SK-N-SH (cell line): ENCODE data around the gene MGAT5. TPM values are rescaled to one million over a fixed set of nuclear protein-coding genes. Genes with fewer than 3 reads are reported as not detected.

Experiments used
- CTCF ChIA-PET: fragments of 300-600, 350-600 bp; formaldehyde crosslinking; extraction: SDS; loops from one replicate; lab custom pipeline; 2021; lab: Yijun Ruan, JAX
- POLR2A ChIA-PET: fragments of 350-600 bp; sonication (Branson Sonifier 250); formaldehyde crosslinking; extraction: SDS; loops from one replicate; lab custom pipeline; 2020; ENCODE audit warnings: antibody characterized with exemption, inconsistent platforms; lab: Yijun Ruan, JAX
- DNase-seq: peaks from one replicate; pipeline ENCODE4 v3.0.0; 2012
- H2AFZ ChIP-seq: fragments of 200-600 bp; sonication (generic); 2 replicates; pipeline ENCODE4 v1.8.1; 2016; ENCODE audit warnings: antibody characterized with exemption, mild to moderate bottlenecking, low read depth
- H3F3A ChIP-seq: fragments of 200-600 bp; sonication (generic); replicated peaks from 2 replicates; pipeline ENCODE3; 2016; ENCODE audit warnings: antibody characterized with exemption, mild to moderate bottlenecking; ENCODE audit not compliant: insufficient read depth
- H3K27ac ChIP-seq, 2 experiments: fragments of 200-500 bp in 1 of 2; fragments of 200-600 bp in 1 of 2; sonication (Bioruptor generic) in 1 of 2; sonication (generic), shearing (Covaris generic) in 1 of 2; 2 replicates each; pipeline versions ENCODE4 v1.5.1 to v1.6.1; 2014 to 2016; ENCODE audit warnings: low read depth in 2 of 2, inconsistent platforms in 1 of 2, low read length in 1 of 2, mild to moderate bottlenecking in 1 of 2, mixed read lengths in 1 of 2
- H3K27me3 ChIP-seq: fragments of 200-600 bp; sonication (generic), shearing (Covaris generic); 2 replicates; pipeline ENCODE4 v1.6.1; 2016; ENCODE audit warnings: mixed run types; ENCODE audit not compliant: insufficient read depth
- H3K36me3 ChIP-seq, 2 experiments: fragments of 200-500 bp in 1 of 2; fragments of 200-600 bp in 1 of 2; sonication (Bioruptor generic) in 1 of 2; sonication (generic) in 1 of 2; replicated peaks in 1 of 2; 2 replicates each; pipeline versions ENCODE3 to v1.5.1; 2014 to 2016; ENCODE audit warnings: low read length in 1 of 2, mild to moderate bottlenecking in 1 of 2; ENCODE audit not compliant: insufficient read depth in 2 of 2, control insufficient read depth in 1 of 2
- H3K4me1 ChIP-seq, 2 experiments: fragments of 200-500 bp in 1 of 2; fragments of 200-600 bp in 1 of 2; sonication (Bioruptor generic) in 1 of 2; sonication (generic), shearing (Covaris generic) in 1 of 2; 2 replicates each; pipeline versions ENCODE4 v1.5.1 to v1.6.1; 2014 to 2016; ENCODE audit warnings: low read depth in 1 of 2, low read length in 1 of 2, mixed run types in 1 of 2; ENCODE audit not compliant: insufficient read depth in 2 of 2, control insufficient read depth in 1 of 2
- H3K4me2 ChIP-seq: fragments of 200-600 bp; sonication (generic), shearing (Covaris generic); 2 replicates; pipeline ENCODE4 v1.6.1; 2017; ENCODE audit warnings: mixed run types
- H3K4me3 ChIP-seq, 2 experiments: fragments of 200-500 bp in 1 of 2; fragments of 200-600 bp in 1 of 2; sonication (Bioruptor generic) in 1 of 2; sonication (generic), shearing (Covaris generic) in 1 of 2; 2 replicates each; pipeline versions ENCODE4 v1.5.1 to v1.8.1; 2014 to 2016; ENCODE audit warnings: low read depth in 2 of 2, inconsistent platforms in 1 of 2, low read length in 1 of 2, mild to moderate bottlenecking in 1 of 2, mixed read lengths in 1 of 2, moderate library complexity in 1 of 2
- H3K79me2 ChIP-seq: fragments of 200-600 bp; sonication (generic); 2 replicates; pipeline ENCODE4 v1.8.1; 2017; ENCODE audit warnings: mild to moderate bottlenecking; ENCODE audit not compliant: insufficient read depth
- H3K9ac ChIP-seq: fragments of 200-600 bp; sonication (generic); 2 replicates; pipeline ENCODE4 v1.6.1; 2017; ENCODE audit warnings: mixed run types
- H3K9me2 ChIP-seq: fragments of 200-600 bp; sonication (generic); 2 replicates; pipeline ENCODE4 v1.6.1; 2017; ENCODE audit warnings: mixed run types
- H3K9me3 ChIP-seq: fragments of 200-600 bp; sonication (generic); 2 replicates; pipeline ENCODE4 v1.6.1; 2017; ENCODE audit warnings: mixed run types, mild to moderate bottlenecking, moderate library complexity
- H4K20me1 ChIP-seq: fragments of 200-600 bp; sonication (generic); 2 replicates; pipeline ENCODE4 v1.6.1; 2017; ENCODE audit warnings: mild to moderate bottlenecking, mixed run types; ENCODE audit not compliant: insufficient read depth
- CHD2 ChIP-seq: fragments of 150-350 bp; IDR thresholded peaks from 2 replicates; pipeline ENCODE4 v1.6.1; 2018; ENCODE audit warnings: low read length; ENCODE audit not compliant: partially characterized antibody
- ELF1 ChIP-seq: IDR thresholded peaks from 2 replicates; pipeline ENCODE4 v1.4.0; 2012
- EP300 ChIP-seq, 2 experiments: IDR thresholded peaks; 2 replicates each; pipeline versions ENCODE4 v1.4.0 to v1.6.1; 2012; ENCODE audit warnings: borderline replicate concordance in 1 of 2, low read depth in 1 of 2, low read length in 1 of 2
- FOSL2 ChIP-seq: IDR thresholded peaks from 2 replicates; pipeline ENCODE4 v1.4.0; 2012; ENCODE audit warnings: low read depth, mild to moderate bottlenecking, moderate library complexity, borderline replicate concordance
- GATA2 ChIP-seq: sonication (generic); formaldehyde crosslinking; IDR thresholded peaks from 2 replicates; pipeline ENCODE4 v1.5.0; 2020; ENCODE audit warnings: mild to moderate bottlenecking, missing genetic modification reagents
- MXI1 ChIP-seq: IDR thresholded peaks from 2 replicates; pipeline ENCODE4 v1.6.1; 2012; ENCODE audit warnings: mild to moderate bottlenecking, low read depth, low read length, improper control_type of control experiment
- RAD21 ChIP-seq: IDR thresholded peaks from 2 replicates; pipeline ENCODE4 v1.6.1; 2012; ENCODE audit warnings: mild to moderate bottlenecking, low read length
- RCOR1 ChIP-seq: fragments of 150-350 bp; IDR thresholded peaks from 2 replicates; pipeline ENCODE4 v1.6.1; 2017; ENCODE audit warnings: antibody characterized with exemption, low read length
- YY1 ChIP-seq: IDR thresholded peaks from 2 replicates; pipeline ENCODE4 v1.4.0; 2012; ENCODE audit warnings: low read depth, mild to moderate bottlenecking
- ZBTB33 ChIP-seq: IDR thresholded peaks from 2 replicates; pipeline ENCODE4 v1.4.0; 2012; ENCODE audit warnings: low read depth, borderline replicate concordance
- WGBS: methylation state at CpG from one replicate; pipeline ENCODE4 v1.1.6; 2017; ENCODE audit warnings: low lambda C conversion rate; 5-methylcytosine and 5-hydroxymethylcytosine counted together
- polyA plus RNA-seq, 3 experiments: library from polyadenylated mRNA; depleted of rRNA; stranded (reverse); fragments of >200 nt; gene quantifications; 2 replicates each; pipeline ENCODE4 v1.2.3, GENCODE V29; 2012
- TF ChIP-seq, protein P1 (sequence below): fragments of 150-350 bp; IDR thresholded peaks from 2 replicates; pipeline ENCODE4 v1.6.1; 2016; ENCODE audit warnings: mild to moderate bottlenecking, low read depth, low read length
- TF ChIP-seq, protein P2 (sequence below): fragments of 150-350 bp; IDR thresholded peaks from 2 replicates; pipeline ENCODE4 v1.6.1; 2017; ENCODE audit warnings: antibody characterized with exemption, low read length, low read depth, borderline replicate concordance

The MGAT5 gene
- polyA plus RNA-seq, 1 of the 3 experiments (the other 2 are of a cell fraction): 18.2 TPM

GRCh38 chr2:134314681-134315368 lies 61.0 kb downstream of the MGAT5 start:
- CTCF ChIA-PET: interaction anchor here (0.6 to 2.3 kb wide), 6 partner anchors 20 to 97 kb away, joined by 3 to 10 read pairs (median 4); no protein-coding TSS in a partner anchor
- Histone ChIP-seq H3K79me2 (no peaks in the 10 kb centered on the region), H4K20me1 (no peaks in the 10 kb centered on the region), H3K4me3 (no peak overlapping the region), H3K4me1 (peaks cover 0 to 38% of the 10 kb centered on the region in 2 experiments; a peak in 2 of 4 replicates), H3K36me3 (peaks cover 0 to 7% of the 10 kb centered on the region in 2 experiments), H3K27me3 (no peaks in the 10 kb centered on the region), H3K9ac (no peak overlapping the region), H3K9me3 (no peaks in the 10 kb centered on the region), H2AFZ (no peak overlapping the region)
- WGBS: 79% methylated on average over 5 of the region's 5 CpGs
- TF ChIP-seq MXI1: 0 out of 2 replicates have a peak, but pooled peaks have one; percentile 19
- TF ChIP-seq, protein P1, sequence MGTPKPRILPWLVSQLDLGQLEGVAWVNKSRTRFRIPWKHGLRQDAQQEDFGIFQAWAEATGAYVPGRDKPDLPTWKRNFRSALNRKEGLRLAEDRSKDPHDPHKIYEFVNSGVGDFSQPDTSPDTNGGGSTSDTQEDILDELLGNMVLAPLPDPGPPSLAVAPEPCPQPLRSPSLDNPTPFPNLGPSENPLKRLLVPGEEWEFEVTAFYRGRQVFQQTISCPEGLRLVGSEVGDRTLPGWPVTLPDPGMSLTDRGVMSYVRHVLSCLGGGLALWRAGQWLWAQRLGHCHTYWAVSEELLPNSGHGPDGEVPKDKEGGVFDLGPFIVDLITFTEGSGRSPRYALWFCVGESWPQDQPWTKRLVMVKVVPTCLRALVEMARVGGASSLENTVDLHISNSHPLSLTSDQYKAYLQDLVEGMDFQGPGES: no peak
- TF ChIP-seq, all 33 proteins: peak for 1
- Histone ChIP-seq H3K4me2 (no peak overlapping the region), H3F3A (no peaks in the 10 kb centered on the region), H3K9me2 (no peaks in the 10 kb centered on the region), H3K27ac (peak overlapping the region in 1 of 2 experiments; percentile 81; a peak in 2 of 4 replicates)
- DNase-seq: no peak
- POLR2A ChIA-PET: no interaction called here

DNA sequence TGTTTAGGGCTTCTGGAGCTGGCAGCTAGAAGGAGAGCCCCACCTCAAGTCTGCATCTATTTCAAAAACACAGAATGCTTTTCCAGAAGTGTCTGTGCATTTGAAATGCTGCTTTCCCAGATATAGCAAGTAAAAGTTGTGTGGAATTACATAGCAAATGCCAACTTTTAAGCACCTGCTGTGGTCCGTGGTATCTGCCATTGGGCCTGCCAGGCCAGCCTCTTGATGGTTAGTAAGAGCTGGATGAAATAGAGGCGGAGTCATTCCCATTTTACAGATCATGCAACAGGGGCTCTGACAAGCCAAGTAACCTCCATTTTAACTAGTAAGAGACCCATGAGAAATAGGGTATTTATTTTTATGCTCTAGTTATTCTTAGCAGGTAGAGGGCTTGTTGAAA lies 61.6 kb downstream of the MGAT5 start:
- CTCF ChIA-PET: interaction anchor here (1.3 kb wide), 1 partner anchor 60 kb away, joined by 4 read pairs; no protein-coding TSS in a partner anchor
- Histone ChIP-seq H3K36me3 (peaks cover 0 to 7% of the 10 kb centered on the region in 2 experiments), H3K9ac (no peak overlapping the region)
- TF ChIP-seq CHD2: no peak
- no peak for TF ChIP-seq RAD21
- no peak for TF ChIP-seq YY1
- TF ChIP-seq ELF1: no peak
- TF ChIP-seq EP300 (IDR thresholded peaks at IDR 0.05; ENCODE audit: borderline replicate concordance in 1 of 2, low read depth in 1 of 2, low read length in 1 of 2): no peak
- TF ChIP-seq RCOR1: no peak
- TF ChIP-seq GATA2: no peak
- no peak for TF ChIP-seq ZBTB33
- TF ChIP-seq FOSL2: no peak
- TF ChIP-seq, protein P2, sequence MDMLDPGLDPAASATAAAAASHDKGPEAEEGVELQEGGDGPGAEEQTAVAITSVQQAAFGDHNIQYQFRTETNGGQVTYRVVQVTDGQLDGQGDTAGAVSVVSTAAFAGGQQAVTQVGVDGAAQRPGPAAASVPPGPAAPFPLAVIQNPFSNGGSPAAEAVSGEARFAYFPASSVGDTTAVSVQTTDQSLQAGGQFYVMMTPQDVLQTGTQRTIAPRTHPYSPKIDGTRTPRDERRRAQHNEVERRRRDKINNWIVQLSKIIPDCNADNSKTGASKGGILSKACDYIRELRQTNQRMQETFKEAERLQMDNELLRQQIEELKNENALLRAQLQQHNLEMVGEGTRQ: no peak
- TF ChIP-seq, all 33 proteins: peak for 0
- no peak overlapping the region for H2AFZ ChIP-seq
- 94% methylated on average over 2 of the region's 2 CpGs for WGBS
- peaks cover 0 to 36% of the 10 kb centered on the region in 2 experiments; a peak in 2 of 4 replicates for H3K4me1 ChIP-seq
- no peaks in the 10 kb centered on the region for H3F3A ChIP-seq
- H3K27ac ChIP-seq: no peak overlapping the region; a peak in 1 of 4 replicates
- no peaks in the 10 kb centered on the region for H3K9me3 ChIP-seq
- no peaks in the 10 kb centered on the region for H3K79me2 ChIP-seq
- H4K20me1 ChIP-seq: no peaks in the 10 kb centered on the region
- no peaks in the 10 kb centered on the region for H3K27me3 ChIP-seq
- no peak overlapping the region for H3K4me3 ChIP-seq
- no peaks in the 10 kb centered on the region for H3K9me2 ChIP-seq
- POLR2A ChIA-PET: no interaction called here
- H3K4me2 ChIP-seq: no peak overlapping the region
- DNase-seq: no peak
